GM19452 (cell line): ENCODE data around the gene MMADHC.
A peak's percentile ranks its signal among the peaks of the same experiment; 100 is the strongest.
"Not testable (repeated sequence)": the region's sequence is repeated elsewhere in the genome, so short reads cannot be mapped to it uniquely, and the experiment has no call there.

Source experiments
- ATAC-seq: cut with Tn5 transposase; IDR thresholded peaks from one replicate; pipeline ENCODE4 v1.9.1; 2021; ENCODE audit not compliant: unreplicated experiment

Gene MMADHC

DNA sequence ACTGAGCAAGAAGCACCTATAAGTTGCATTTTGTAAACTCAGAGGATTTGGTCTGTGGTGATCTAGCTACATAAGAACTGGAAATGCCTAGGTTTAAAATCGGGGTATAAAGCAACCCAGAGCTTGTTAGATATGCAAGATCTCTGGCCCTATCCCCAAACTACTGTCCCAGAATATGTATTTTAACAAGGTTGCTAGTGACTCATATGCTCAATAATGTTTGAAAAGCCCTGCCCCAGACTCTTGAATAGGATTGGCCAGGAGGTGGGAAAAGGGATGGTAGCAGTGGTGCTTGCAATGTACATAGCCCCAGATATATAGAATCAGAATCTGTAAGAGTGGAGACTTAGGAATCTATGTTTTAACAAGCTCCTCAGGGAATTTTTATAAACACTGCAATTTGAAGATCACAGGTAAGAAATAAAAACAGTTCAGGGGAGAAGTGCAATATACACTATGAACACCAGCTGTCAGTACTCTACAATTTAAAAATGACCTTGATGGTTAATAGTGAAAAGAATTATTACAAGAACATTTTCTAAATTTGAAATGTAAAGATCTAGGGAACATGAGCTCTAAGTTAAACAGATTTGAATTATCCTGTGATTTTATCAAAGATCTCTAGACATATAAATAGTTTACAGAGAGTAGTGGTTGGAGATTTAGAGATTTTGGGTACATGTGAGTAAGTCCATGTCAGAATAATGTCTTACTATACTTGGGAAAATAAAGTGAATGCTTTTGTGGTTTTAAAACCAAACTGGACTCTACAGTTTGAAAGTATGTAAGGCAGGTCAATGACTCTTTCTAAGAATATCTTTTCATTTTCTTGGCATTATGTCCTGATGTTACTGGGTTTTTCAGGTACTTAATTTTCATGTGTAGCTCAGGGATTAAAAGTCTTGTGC lies 7.7 kb upstream of the MMADHC start:
- ATAC-seq, result no peak

DNA sequence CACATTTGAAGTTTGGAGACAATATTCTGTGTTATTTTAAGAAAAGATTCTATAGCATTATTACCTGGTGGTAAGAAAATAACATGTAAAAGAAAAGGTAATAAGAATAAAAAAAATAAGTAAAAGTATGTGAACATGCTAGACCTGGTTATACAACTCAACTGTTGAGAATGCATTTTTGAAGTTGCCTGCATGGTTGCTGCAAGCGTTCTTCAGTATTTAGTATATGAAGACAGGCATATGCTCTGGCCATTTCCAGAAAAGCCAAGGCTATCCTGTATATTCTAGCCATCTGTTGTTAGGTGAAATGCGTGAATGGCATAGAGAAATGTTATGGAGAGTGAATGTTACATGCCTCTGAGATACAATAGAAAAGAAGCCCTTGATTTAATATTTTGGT lies 6.8 kb upstream of the MMADHC start:
- ATAC-seq, result no peak

DNA sequence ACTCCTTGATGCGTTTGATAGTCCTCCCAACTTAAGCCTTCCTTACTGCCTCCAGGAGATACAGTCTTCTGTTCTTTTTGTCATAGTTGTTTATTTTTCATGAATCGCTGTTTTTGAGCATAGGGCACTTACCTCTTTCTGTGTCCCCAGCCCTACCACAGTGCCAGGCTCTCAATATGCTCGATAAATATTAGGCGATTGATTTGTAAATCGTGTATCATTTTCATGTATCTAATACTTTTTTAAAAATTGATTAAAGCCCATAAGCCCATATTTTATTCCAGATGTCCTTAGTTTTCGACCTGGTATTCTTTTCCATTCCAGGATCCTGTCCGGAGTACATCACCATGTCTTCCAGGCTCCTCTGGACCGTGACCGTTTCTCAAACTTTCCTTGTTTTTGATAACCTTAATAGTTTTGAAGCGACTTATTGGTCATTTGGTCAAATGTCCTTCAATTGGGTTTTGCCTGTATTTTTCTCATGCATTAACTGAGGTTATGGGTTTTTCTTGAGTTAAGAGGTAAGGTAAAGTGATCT lies 444 bp upstream of the MMADHC start:
- peak; percentile 31 for ATAC-seq

DNA sequence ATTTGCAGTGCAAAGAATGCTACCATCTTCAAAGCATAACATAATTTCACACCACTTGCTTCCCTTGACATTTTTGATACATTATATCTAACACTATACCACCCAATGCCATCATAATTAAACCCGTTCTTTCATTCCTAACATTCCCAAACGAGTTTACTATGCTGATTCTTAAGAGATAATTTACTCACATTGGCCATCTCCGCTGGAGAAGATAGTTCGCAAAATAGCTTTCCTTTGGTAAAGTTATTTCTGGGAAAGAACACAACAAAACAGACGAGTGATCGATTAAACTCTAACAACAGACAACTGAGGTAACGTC lies 716 bp downstream of the MMADHC start:
- no peak for ATAC-seq

DNA sequence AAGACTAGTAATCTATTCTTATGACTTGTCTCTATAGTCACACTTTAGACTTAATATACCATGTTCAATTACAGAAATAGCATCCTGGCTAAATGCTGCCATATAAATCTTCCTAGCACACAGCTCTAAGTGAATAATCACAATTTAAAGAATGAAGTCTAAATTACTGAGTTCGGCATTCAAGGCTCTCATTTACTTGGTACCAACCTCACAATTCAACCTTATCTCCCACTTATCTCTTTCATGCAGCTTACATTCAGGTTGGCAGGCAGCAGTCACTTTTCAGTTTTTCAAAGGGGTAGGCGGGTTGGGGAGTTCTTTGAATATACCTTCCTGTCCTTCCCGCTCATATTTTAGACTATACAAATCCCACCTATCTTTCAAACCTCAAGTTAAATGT lies 1.5 kb downstream of the MMADHC start:
- ATAC-seq, result no peak

DNA sequence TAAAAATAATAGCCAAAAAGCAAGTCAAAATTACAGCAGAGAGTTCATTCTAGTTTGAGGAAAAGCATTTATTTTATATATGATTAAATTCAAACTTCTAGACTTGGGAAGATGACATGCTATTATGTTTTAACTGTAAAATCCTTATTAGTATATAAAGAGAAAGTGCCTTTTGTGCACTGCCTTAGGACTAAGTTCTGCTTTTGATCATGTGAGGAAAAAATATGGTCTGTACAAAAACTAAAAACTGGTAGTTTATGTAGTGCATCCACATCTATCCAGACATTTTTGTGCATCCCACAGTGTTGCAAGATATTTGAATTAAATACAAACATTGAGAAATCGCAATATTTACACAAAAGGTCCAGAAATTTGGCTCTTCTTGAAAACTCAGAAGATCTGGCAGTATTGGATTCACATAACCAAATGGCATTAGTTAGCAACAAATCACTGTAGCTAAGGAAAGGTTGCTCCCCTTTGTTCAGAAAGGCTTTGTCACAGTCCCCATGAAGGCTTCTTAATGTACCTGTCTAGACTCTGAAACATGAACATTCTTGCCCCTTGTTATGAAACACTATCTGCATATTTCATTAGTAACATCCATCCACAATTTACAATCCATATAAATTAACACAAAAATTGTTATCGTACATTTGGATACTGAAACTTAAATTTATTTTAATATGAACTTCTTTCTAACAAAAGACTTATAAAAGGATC lies 2.2 kb downstream of the MMADHC start:
- ATAC-seq, result no peak

DNA sequence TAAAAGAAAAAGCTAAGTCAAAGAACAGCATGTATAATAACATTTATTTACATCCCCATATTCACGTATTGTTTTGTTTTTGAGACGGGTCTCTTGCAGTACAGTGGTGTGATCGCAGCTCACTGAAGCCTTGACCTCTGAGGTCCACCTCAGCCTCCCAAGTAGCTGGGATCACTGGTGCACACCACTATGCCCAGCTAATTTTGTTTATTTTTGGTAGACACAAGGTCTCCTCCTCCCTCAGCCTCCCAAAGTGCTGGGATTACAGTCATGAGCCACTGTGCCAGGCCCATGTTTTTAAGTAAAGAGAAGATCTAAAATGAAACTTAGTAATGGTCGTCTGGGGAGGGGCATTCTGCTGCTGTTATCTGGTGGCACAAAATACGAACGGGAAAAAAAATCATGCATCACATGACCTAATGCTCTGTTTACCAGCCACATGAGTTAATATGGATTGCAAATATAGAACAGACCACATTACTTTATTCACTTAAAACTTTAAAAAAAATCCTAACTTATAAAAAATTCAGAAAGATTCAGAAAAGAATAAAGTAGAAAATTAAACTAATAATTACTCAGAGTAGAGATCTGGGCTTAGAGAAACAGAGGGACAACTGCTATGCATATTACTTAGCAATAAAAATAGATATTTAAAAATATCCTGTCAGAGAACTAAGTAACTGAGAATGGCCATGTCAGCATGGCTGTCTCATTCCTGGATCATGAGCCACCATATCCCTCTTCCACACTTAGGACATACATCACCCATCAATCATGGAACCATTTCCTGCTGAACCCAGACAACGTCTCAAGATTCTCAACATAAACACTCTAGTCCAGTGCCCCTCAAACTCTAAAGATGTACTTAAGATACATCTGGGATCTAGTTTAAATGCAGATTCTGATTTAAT lies 7.3 kb downstream of the MMADHC start:
- ATAC-seq, result no peak

DNA sequence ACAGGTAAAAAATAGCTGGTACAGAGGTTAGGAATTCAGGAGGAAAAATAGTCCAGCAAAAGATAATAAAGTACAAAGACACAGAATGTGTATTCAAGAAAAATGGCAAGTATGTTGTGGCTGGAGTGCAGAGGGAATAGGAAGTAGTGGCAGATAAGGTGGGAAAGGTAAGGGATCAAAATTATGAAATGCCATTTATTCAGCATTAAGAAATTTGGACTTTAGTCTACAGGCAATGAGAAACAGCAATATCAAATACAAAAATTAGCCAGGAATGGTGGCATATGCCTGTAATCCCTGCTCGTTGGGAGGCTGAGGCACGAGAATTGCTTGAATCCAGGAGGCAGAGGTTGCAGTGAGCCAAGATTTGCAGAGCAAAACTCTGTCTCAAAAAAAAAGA lies 10.3 kb downstream of the MMADHC start:
- no peak for ATAC-seq

DNA sequence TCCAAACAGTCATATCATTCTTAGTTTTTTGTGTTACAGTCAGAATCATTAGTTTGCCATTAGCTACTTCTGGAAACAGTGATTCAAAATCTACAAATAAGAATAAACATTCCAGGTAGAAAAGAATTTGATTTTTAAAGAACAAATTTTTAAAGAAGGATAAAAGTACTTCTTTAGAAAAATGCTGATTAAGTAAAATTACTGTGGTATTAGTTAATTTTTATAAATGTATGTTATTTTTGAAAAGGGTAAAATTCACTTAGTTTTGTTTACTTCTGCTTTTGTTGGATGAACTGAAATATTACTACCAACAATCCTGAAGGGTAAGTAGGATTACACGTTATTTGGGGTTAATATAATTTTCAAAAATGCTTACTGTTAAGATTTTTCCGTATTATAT lies 11.8 kb downstream of the MMADHC start:
- no peak for ATAC-seq

DNA sequence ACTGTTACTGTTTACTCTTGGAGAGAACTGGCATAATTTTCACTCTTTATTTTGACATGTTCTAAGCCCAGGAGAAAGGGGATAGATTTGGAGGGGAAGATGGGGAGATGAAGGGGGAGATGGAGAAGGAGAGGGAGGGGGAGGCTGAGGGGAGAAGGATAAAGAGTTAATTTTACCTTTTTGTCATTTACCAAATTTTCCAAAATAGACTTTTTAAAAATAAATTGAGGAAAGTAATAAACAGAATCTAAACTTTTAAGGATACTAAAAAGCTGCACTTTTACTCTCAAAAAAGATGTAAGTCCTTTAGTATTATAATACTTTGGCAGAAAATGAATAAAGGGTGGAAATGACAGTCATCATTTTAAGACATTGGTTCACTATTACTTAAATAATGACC lies 12.3 kb downstream of the MMADHC start:
- no peak for ATAC-seq

DNA sequence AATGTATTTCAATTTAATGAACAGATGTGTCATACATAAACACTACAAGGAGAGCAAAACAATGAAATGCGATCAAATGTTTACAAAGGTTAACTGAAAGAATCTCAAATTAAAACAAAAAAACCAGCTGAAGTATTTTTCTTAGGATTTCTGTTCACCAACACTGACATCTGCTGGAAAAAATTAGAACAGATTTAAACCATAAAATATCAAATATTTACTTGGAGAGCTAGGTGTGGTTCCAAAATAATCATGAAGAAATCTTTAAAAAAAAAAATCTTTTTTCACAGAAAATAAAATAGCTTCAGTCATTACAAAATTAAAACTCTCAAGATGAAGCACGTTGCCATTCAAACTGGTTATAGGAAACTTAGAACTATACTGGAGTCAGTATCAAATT lies 13.8 kb downstream of the MMADHC start:
- no peak for ATAC-seq

DNA sequence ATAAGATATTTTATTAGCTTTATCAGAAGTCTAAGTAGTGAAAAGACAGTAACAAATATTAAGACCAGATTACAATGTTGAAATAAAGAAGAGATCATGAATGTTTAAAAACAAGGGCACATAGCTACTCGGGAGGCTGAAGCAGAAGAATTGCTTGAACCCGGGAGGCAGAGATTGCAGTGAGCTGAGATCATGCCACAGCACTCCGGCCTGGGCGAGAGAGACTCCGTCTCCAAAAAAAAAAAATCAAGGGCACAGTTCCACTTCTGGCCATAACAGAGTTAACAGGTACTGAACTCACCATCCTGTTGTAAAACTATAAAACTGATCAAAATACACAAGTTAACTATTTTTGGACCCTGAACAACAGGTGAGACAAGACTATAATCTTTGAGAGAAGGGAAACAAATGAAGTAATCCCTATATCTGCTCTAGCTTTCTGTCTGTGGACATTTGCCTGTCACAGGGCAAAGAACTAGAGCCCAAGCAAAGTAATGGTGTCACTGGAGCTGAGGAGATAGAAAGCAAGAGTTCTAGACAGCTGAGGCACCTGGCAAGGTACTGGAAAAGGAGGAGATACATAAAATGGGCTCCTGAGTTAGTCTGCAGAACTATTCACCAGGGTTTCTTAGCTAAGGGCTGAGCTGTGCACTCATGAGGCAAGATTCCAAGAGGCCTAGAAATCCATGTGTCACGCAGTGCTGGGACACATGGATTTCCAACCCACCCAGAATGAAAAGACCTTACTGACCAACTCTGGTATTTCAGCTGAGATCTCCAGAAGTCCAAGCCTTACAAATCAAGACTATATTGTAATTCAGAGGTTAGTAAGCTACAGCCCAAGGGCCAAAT lies 15.2 kb downstream of the MMADHC start:
- ATAC-seq, result no peak

DNA sequence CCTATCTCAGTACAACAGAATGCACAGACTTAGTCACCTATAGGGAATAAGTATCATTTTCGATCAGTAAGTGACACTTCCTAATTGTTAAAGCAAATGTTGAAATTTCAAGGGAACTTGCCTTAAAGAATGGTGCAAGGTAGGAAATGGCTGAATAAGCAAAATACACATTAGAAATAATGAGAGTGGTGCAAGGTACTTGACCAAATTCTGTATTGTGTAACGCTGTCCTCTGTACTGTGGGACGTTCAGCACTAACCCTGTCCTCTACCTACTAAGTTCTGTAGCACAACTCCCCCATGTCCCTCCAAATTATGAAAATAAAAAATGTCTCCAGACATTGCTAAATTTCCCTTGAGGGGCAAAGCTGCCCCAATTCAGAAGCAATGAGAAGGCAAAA lies 19.4 kb downstream of the MMADHC start:
- no peak for ATAC-seq

DNA sequence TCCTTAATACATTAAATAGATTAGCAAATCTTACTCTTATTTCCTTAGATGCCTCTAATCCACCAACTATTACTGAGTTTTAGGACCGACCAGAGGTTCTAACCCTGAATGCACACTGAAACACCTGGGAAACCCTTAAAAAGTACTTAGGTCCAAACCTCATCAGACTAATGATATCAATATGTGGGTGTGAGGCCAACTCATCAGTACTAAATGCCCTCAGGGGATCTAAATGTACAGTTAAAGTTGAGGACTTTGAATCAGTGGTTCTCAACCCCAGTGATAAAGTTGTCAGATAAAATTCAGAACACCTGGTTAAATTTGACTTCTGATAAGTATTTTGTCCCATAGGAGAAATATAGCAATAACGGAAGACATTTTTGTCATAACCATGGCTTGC lies 20.9 kb downstream of the MMADHC start:
- ATAC-seq, result no peak

DNA sequence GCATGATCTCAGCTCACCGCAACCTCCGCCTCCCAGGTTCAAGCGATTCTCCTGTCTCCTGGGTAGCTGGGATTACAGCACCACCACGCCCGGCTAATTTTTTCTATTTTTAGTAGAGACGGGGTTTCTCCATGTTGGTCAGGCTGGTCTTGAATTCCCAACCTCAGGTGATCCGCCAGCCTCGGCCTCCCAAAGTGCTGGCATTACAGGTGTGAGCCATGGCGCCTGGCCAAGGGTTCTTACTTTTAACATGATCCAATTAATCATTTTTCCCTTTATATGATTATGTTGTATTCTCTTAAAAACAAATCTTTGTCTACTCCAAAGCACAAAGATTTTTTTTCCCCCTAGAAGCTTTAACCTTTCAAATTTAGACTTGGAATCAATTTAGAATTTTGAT lies 21.9 kb downstream of the MMADHC start:
- not testable (repeated sequence) for ATAC-seq

DNA sequence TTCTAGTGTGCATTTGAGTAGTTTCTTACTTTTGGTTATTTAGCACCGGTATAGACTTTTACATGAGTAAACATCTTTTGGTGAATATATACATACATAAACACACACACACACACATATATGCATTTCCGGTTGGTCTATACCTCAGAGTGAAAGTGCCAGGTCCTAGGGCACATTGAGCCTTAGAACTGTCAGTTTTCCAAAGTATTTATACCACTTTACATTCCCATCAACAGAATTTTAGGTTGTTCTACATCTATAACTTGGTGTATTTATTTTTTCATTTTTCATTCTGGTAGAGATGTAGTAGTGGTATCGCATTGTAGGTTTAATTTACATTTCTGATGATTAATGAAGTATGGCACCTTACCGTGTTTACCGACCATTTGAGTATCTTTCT lies 22.6 kb downstream of the MMADHC start:
- no peak for ATAC-seq

DNA sequence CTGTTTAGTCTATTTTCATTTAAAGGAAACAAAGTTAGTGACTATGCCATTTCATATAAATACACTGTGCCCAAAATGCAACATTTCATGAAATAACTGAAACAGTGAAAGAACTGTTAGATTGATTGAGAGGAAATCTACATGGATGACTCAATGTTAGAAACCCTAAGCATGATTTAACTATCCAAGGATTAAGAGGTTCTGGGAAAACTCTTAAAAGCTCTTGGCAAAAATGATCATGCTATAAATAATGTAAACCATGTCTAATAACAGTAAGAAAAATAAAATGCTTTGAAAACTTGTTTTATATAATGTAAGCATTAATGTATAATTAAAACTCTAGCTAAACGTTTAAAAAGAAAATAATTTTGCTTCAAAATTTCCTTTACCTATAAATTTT lies 23.5 kb downstream of the MMADHC start:
- no peak for ATAC-seq

DNA sequence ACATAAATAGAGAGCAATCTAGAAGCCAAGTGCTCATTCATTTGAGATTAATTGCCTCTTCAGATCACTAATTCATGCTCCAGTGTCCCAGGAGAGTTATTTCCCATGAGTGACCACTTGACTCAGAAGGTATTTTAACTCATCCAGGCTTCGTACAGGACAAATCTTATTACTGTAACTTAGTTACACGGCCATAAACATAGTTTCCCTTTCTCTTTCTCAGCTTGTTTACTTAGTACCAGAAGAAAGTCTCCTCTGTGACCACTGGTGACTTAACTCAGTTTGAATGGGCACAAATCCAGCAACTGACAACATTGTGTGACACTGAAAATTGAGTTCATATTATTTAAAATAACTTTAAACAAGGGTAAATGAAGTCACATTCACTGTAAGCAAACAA lies 25.3 kb downstream of the MMADHC start:
- ATAC-seq, result peak; percentile 77

DNA sequence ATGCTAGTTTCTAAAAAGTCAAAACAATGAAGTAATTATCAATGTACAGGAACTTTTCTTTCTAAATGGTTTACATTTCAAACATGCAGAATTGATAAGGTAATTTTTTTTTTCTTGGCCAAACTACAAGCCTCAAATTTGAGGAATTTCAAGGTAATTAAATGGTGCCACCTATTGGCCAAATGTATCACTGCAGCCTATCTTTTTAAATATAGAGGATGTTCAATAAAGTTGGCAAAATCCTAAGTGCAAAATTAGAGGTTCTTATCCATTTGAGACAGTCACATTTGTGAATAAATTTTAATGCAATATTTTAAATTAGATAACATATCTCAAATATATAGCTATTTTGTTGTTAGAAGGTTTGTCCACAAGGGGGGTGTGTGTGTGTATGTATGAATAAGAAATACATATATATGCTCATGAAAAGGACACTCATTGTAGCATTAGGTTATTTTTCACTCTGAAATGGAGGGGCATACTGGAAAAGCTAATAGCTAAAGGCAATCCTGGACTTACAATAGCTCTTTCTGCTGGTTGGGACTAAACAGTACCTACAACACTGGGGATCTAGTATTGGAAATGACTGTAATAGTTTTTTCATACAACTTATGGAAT lies 26.2 kb downstream of the MMADHC start:
- no peak for ATAC-seq
